HCT116 (cell line): ENCODE data around the gene MAML2. TPM values are rescaled to one million over a fixed set of nuclear protein-coding genes. Genes with fewer than 3 reads are reported as not detected.

Experiments used
- ATAC-seq: fragments of 200-7000 bp; cut with Tn5 transposase; 2 replicates; pipeline ENCODE4 v1.9.1; 2020; ENCODE audit warnings: mild to moderate bottlenecking, moderate library complexity
- BruUV-seq: library from RNA; stranded (reverse); fragments of 400-500 nt; replicated peaks from 2 replicates; lab custom pipeline; 2021; lab: Mats Ljungman, UMichigan
- CTCF ChIA-PET: fragments of 300-600 bp; sonication (Branson Sonifier 250); formaldehyde crosslinking; loops from one replicate; lab custom pipeline; 2021; ENCODE audit warnings: antibody characterized with exemption; lab: Charles Lee
- POLR2A ChIA-PET: fragments of 300-600, 350-600 bp; sonication (Branson Sonifier 250); formaldehyde crosslinking; loops from one replicate; lab custom pipeline; 2021; ENCODE audit warnings: antibody characterized with exemption; lab: Charles Lee
- RAD21 ChIA-PET, 2 experiments: fragments of 300-600 bp; sonication (Branson Sonifier 250); formaldehyde crosslinking; loops; one replicate each; lab custom pipeline; 2023; ENCODE audit warnings: low total read pairs in 2 of 2; ENCODE audit not compliant: uncharacterized antibody in 2 of 2, unreplicated experiment in 2 of 2, low non-redundant PET in 1 of 2; lab: Charles Lee
- DNase-seq: peaks from one replicate; pipeline ENCODE4 v3.0.0-alpha.2; 2010; ENCODE audit warnings: low read depth, low spot score
- H2AFZ ChIP-seq: fragments of 200-600 bp; shearing (Covaris generic), sonication (generic); 2 replicates; pipeline ENCODE4 v1.6.1; 2017; ENCODE audit warnings: low read depth, mixed run types, mixed read lengths, antibody characterized with exemption, low read length; ENCODE audit not compliant: poor library complexity, severe bottlenecking
- H3K27ac ChIP-seq: 2 replicates; pipeline ENCODE4 v1.5.1; 2012; ENCODE audit warnings: low read depth, low read length
- H3K27me3 ChIP-seq: fragments of 200-600 bp; sonication (generic); 2 replicates; pipeline ENCODE4 v1.6.1; 2016; ENCODE audit warnings: mixed run types, low read length, mixed read lengths; ENCODE audit not compliant: insufficient read depth
- H3K36me3 ChIP-seq, 2 experiments: fragments of 200-500 bp in 1 of 2; fragments of 200-600 bp in 1 of 2; sonication (Bioruptor generic) in 1 of 2; sonication (generic) in 1 of 2; 2 replicates each; pipeline versions ENCODE4 v1.5.1 to v1.6.1; 2014 to 2016; ENCODE audit warnings: low read length in 2 of 2, inconsistent platforms in 1 of 2, mixed read lengths in 1 of 2, mixed run types in 1 of 2; ENCODE audit not compliant: insufficient read depth in 2 of 2, control insufficient read depth in 1 of 2
- H3K4me1 ChIP-seq, 2 experiments: fragments of 200-600 bp in 1 of 2; sonication (generic) in 1 of 2; 2 replicates each; pipeline versions ENCODE4 v1.5.1 to v1.6.1; 2012 to 2017; ENCODE audit warnings: low read length in 2 of 2, inconsistent platforms in 1 of 2, mild to moderate bottlenecking in 1 of 2, mixed read lengths in 1 of 2, mixed run types in 1 of 2, moderate library complexity in 1 of 2; ENCODE audit not compliant: insufficient read depth in 2 of 2, control insufficient read depth in 1 of 2
- H3K4me2 ChIP-seq: fragments of 200-600 bp; sonication (generic); 2 replicates; pipeline ENCODE4 v1.6.1; 2017; ENCODE audit warnings: mixed run types, low read length, mixed read lengths
- H3K4me3 ChIP-seq, 2 experiments: fragments of 200-600 bp in 1 of 2; sonication (generic) in 1 of 2; replicated peaks in 1 of 2; 2 replicates each; pipeline ENCODE4 v1.5.1; 2011 to 2016; ENCODE audit warnings: low read length in 2 of 2, control low read depth in 1 of 2, low read depth in 1 of 2, mild to moderate bottlenecking in 1 of 2, mixed read lengths in 1 of 2, mixed run types in 1 of 2
- H3K79me2 ChIP-seq: fragments of 200-600 bp; sonication (generic); 2 replicates; pipeline ENCODE4 v1.6.1; 2017; ENCODE audit warnings: mild to moderate bottlenecking, mixed run types, low read length, moderate library complexity, mixed read lengths; ENCODE audit not compliant: insufficient read depth
- H3K9ac ChIP-seq: fragments of 200-600 bp; sonication (generic); 2 replicates; pipeline ENCODE4 v1.6.1; 2016; ENCODE audit warnings: low read length, mixed read lengths
- H3K9me2 ChIP-seq: fragments of 200-600 bp; sonication (generic), shearing (Covaris generic); 2 replicates; pipeline ENCODE4 v1.6.1; 2017; ENCODE audit warnings: mixed run types, mild to moderate bottlenecking, moderate library complexity; ENCODE audit not compliant: insufficient read depth
- H3K9me3 ChIP-seq, 2 experiments: fragments of 200-500 bp in 1 of 2; fragments of 200-600 bp in 1 of 2; sonication (Bioruptor generic) in 1 of 2; sonication (generic) in 1 of 2; 2 replicates each; pipeline ENCODE4 v1.6.1; 2014 to 2017; ENCODE audit warnings: low read length in 2 of 2, mixed read lengths in 2 of 2, inconsistent platforms in 1 of 2, low read depth in 1 of 2, mild to moderate bottlenecking in 1 of 2, mixed run types in 1 of 2, moderate library complexity in 1 of 2; ENCODE audit not compliant: control insufficient read depth in 1 of 2, insufficient read depth in 1 of 2
- H4K20me1 ChIP-seq: fragments of 200-600 bp; sonication (generic), shearing (Covaris generic); 2 replicates; pipeline ENCODE4 v1.6.1; 2017; ENCODE audit warnings: mixed run types, mild to moderate bottlenecking, moderate library complexity; ENCODE audit not compliant: insufficient read depth
- CEBPB ChIP-seq: IDR thresholded peaks from 2 replicates; pipeline ENCODE4 v1.6.1; 2012; ENCODE audit warnings: low read depth
- EZH2phosphoT487 ChIP-seq: fragments of 200-600 bp; IDR thresholded peaks from 2 replicates; pipeline ENCODE4 v1.6.1; 2018; ENCODE audit warnings: antibody characterized with exemption, borderline replicate concordance
- RAD21 ChIP-seq: IDR thresholded peaks from 2 replicates; pipeline ENCODE4 v1.6.1; 2012; ENCODE audit warnings: low read depth, mild to moderate bottlenecking
- SP1 ChIP-seq: IDR thresholded peaks from 2 replicates; pipeline ENCODE4 v1.6.1; 2012; ENCODE audit warnings: low read depth
- TCF7L2 ChIP-seq: IDR thresholded peaks from 2 replicates; pipeline ENCODE4 v1.7.0; 2011; ENCODE audit warnings: borderline replicate concordance, inconsistent platforms; ENCODE audit not compliant: insufficient read depth, insufficient read length; ENCODE audit errors: extremely low read depth
- YY1 ChIP-seq: IDR thresholded peaks from 2 replicates; pipeline ENCODE4 v1.6.1; 2011; ENCODE audit warnings: low read length, low read depth, moderate library complexity, mild to moderate bottlenecking; ENCODE audit not compliant: insufficient replicate concordance; ENCODE audit errors: extremely low read depth
- intact Hi-C: fragments of 100-400 bp; cut with micrococcal nuclease; formaldehyde crosslinking; loops from 2 replicates; pipeline ENCODE4 v1.10.0; 2022
- total RNA-seq: library from RNA; stranded (reverse); gene quantifications from one replicate; pipeline ENCODE4 v1.2.1, GENCODE V29; 2021; ENCODE audit not compliant: unreplicated experiment
- TF ChIP-seq, protein P1 (sequence below): IDR thresholded peaks from 2 replicates; pipeline ENCODE4 v1.6.1; 2012
- TF ChIP-seq, protein P2 (sequence below): IDR thresholded peaks from 2 replicates; pipeline ENCODE4 v1.6.1; 2012; ENCODE audit warnings: low read depth

Gene MAML2
- total RNA-seq, 1 experiment from 2014 or later, result 2.6 TPM

DNA sequence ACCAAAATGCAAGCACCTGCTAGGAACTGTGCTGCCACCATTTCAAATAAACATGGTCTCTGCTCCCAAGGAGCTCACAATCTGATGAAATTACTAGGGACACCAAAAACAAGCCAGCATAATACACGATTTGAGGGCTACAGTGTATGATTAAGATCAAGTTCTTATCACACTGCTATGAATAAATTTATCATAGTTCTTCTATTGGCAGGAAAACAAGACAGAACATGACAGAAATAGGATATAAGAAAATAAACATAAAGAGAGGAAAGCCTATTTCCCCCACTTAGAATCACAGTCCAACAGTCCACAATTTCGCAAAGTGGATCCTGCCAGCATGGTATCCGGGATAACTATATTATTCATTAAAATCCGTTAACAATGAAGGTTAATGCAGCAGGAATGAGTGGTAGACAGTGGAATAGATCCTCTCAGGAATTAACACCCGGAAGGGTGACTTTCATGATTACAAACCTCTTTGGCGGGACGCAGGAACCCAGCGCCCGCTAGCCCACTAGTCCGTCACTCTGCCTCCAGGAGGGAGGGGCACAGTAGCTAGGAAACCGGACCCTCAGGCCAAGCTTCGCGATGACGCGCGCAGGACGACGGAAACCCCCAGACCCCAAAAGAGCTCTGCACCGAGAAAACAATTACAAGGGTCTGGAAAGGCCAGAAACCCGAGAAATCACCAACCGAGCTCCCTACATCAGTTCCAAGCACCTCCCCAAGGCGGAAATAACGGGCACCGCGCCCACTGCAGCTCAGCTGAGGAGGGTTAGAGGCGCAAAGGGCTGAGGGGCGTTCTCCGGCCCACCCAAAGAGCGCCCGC is 46.1 kb upstream of the MAML2 start:
- TF ChIP-seq TCF7L2 (no peak), YY1 (no peak), RAD21 (no peak), CEBPB (no peak), SP1 (no peak), EZH2phosphoT487 (no peak)
- TF ChIP-seq, protein P1, sequence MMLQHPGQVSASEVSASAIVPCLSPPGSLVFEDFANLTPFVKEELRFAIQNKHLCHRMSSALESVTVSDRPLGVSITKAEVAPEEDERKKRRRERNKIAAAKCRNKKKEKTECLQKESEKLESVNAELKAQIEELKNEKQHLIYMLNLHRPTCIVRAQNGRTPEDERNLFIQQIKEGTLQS, result no peak
- TF ChIP-seq, protein P2, sequence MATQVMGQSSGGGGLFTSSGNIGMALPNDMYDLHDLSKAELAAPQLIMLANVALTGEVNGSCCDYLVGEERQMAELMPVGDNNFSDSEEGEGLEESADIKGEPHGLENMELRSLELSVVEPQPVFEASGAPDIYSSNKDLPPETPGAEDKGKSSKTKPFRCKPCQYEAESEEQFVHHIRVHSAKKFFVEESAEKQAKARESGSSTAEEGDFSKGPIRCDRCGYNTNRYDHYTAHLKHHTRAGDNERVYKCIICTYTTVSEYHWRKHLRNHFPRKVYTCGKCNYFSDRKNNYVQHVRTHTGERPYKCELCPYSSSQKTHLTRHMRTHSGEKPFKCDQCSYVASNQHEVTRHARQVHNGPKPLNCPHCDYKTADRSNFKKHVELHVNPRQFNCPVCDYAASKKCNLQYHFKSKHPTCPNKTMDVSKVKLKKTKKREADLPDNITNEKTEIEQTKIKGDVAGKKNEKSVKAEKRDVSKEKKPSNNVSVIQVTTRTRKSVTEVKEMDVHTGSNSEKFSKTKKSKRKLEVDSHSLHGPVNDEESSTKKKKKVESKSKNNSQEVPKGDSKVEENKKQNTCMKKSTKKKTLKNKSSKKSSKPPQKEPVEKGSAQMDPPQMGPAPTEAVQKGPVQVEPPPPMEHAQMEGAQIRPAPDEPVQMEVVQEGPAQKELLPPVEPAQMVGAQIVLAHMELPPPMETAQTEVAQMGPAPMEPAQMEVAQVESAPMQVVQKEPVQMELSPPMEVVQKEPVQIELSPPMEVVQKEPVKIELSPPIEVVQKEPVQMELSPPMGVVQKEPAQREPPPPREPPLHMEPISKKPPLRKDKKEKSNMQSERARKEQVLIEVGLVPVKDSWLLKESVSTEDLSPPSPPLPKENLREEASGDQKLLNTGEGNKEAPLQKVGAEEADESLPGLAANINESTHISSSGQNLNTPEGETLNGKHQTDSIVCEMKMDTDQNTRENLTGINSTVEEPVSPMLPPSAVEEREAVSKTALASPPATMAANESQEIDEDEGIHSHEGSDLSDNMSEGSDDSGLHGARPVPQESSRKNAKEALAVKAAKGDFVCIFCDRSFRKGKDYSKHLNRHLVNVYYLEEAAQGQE, result no peak
- H3K36me3 ChIP-seq, result no peaks in the 10 kb centered on the region
- H4K20me1 ChIP-seq, result 0 out of 2 replicates have a peak, but pooled peaks cover 3% of the 10 kb centered on the region
- ChIA-PET CTCF (interaction anchor here (1.0 to 2.7 kb wide), 5 partner anchors 46 to 553 kb away, joined by 3 to 16 read pairs (median 12); partner anchors contain the start of gene MAML2), POLR2A (interaction anchor here (0.9 to 1.4 kb wide), 6 partner anchors 46 to 1237 kb away, joined by 3 to 4 read pairs (median 4); partner anchors contain the start of gene MAML2), RAD21 (interaction anchor here (1.0 to 1.4 kb wide), 2 partner anchors 46 to 334 kb away, joined by 3 to 4 read pairs; partner anchors contain the start of gene MAML2 (in 1 of the 2))
- peak overlapping the region; percentile 97 for H2AFZ ChIP-seq
- ATAC-seq (peak; percentile 39), DNase-seq (peak; percentile 18)
- BruUV-seq, result TSS peak; percentile 67
- peak overlapping the region; percentile 77 to 88 for H3K4me3 ChIP-seq
- no peaks in the 10 kb centered on the region for H3K9me3 ChIP-seq
- no peaks in the 10 kb centered on the region for H3K9me2 ChIP-seq
- peak overlapping the region; percentile 54 for H3K27ac ChIP-seq
- H3K9ac ChIP-seq, result peak overlapping the region; percentile 82
- H3K4me1 ChIP-seq, result peaks cover 3 to 17% of the 10 kb centered on the region in 2 experiments; a peak in 2 of 4 replicates
- peak overlapping the region; percentile 93 for H3K4me2 ChIP-seq
- intact Hi-C loops, result loop anchor here (5.0 kb wide), 1 partner anchor 147 kb away; no protein-coding TSS in a partner anchor
- no peaks in the 10 kb centered on the region for H3K27me3 ChIP-seq
- H3K79me2 ChIP-seq, result peaks cover 15% of the 10 kb centered on the region
